GM12891 (cell line): ENCODE measurements around the gene LONP2.

ENCODE experiments used
- DNase-seq: peaks from one replicate; pipeline ENCODE4 v3.0.0; 2011; ENCODE audit warnings: low spot score; ENCODE audit not compliant: insufficient read length
- FAIRE-seq: peaks from 2 replicates; lab custom pipeline; 2011; peaks lifted over from hg19 to GRCh38; lab: Jason Lieb, UNC
- PAX5 ChIP-seq: IDR thresholded peaks from 2 replicates; pipeline ENCODE4 v1.6.1; 2011; ENCODE audit warnings: low read length, moderate library complexity, mild to moderate bottlenecking; ENCODE audit not compliant: insufficient read depth, severe bottlenecking
- POLR2A ChIP-seq: IDR thresholded peaks from 2 replicates; pipeline ENCODE4 v1.6.1; 2011; ENCODE audit warnings: low read depth, low read length, control low read depth
- POLR2AphosphoS5 ChIP-seq: IDR thresholded peaks from 2 replicates; pipeline ENCODE4 v1.6.1; 2011; ENCODE audit warnings: low read depth, low read length, control low read depth
- POU2F2 ChIP-seq: IDR thresholded peaks from 2 replicates; pipeline ENCODE4 v1.6.1; 2011; ENCODE audit warnings: low read depth, mild to moderate bottlenecking, control low read depth, low read length, moderate library complexity
- SPI1 ChIP-seq: IDR thresholded peaks from 2 replicates; pipeline ENCODE4 v1.6.1; 2011; ENCODE audit warnings: low read depth, low read length, control low read depth
- TAF1 ChIP-seq: IDR thresholded peaks from 2 replicates; pipeline ENCODE4 v1.6.1; 2011; ENCODE audit warnings: low read depth, low read length, control low read depth

The LONP2 gene

GRCh38 chr16:48317026-48317425 lies 72.9 kb downstream of the LONP2 start:
- TF ChIP-seq POU2F2 (no peak), POLR2A (no peak), PAX5 (no peak), POLR2AphosphoS5 (no peak), SPI1 (no peak), TAF1 (no peak)
- DNase-seq (no peak), FAIRE-seq (no peak)

GRCh38 chr16:48317614-48318315 lies 73.7 kb downstream of the LONP2 start:
- FAIRE-seq (peak; percentile 41), DNase-seq (no peak)
- TF ChIP-seq SPI1 (no peak), POLR2AphosphoS5 (no peak), PAX5 (no peak), POLR2A (no peak), TAF1 (no peak), POU2F2 (no peak)

- TF ChIP-seq SPI1 (0 out of 2 replicates have a peak, but pooled peaks have one; percentile 10), POU2F2 (no peak), PAX5 (no peak), TAF1 (no peak), POLR2AphosphoS5 (no peak), POLR2A (no peak)
- no peak for FAIRE-seq
- DNase-seq: no peak
Measured at GRCh38 chr16:48318630-48319029, 74.5 kb downstream of the LONP2 start.

- no peak for TF ChIP-seq TAF1
- FAIRE-seq: no peak
Measured at GRCh38 chr16:48321317-48322036, 77.4 kb downstream of the LONP2 start.

GRCh38 chr16:48323783-48324775 lies 80.0 kb downstream of the LONP2 start:
- FAIRE-seq: no peak
- TF ChIP-seq POLR2AphosphoS5: no peak
- no peak for TF ChIP-seq PAX5
- TF ChIP-seq POLR2A: no peak
- TF ChIP-seq SPI1: no peak
- no peak for TF ChIP-seq POU2F2
- TF ChIP-seq TAF1: no peak
- no peak for DNase-seq

More at GRCh38 chr16:48321317-48322036, 77.4 kb downstream of the LONP2 start:
- no peak for DNase-seq

- FAIRE-seq (no peak), DNase-seq (no peak)
- TF ChIP-seq TAF1 (no peak), POLR2A (no peak), SPI1 (no peak), POU2F2 (no peak), PAX5 (no peak), POLR2AphosphoS5 (no peak)
Measured at GRCh38 chr16:48326915-48327314, 82.8 kb downstream of the LONP2 start.

GRCh38 chr16:48329138-48329537 lies 85.0 kb downstream of the LONP2 start:
- DNase-seq: no peak
- TF ChIP-seq POLR2A (no peak), POU2F2 (no peak), SPI1 (no peak), POLR2AphosphoS5 (no peak), PAX5 (no peak), TAF1 (no peak)
- no peak for FAIRE-seq

GRCh38 chr16:48330189-48330840 lies 86.2 kb downstream of the LONP2 start:
- TF ChIP-seq SPI1: no peak
- no peak for TF ChIP-seq POLR2AphosphoS5
- no peak for TF ChIP-seq TAF1
- no peak for TF ChIP-seq POLR2A
- TF ChIP-seq PAX5: no peak
- no peak for TF ChIP-seq POU2F2

More at GRCh38 chr16:48330189-48330840, 86.2 kb downstream of the LONP2 start:
- FAIRE-seq (no peak), DNase-seq (no peak)
